H1 (cell line): Measurements from ENCODE around the gene ARHGDIG. TPM values are rescaled to one million over a fixed set of nuclear protein-coding genes. Genes with fewer than 3 reads are reported as not detected.

Source experiments
- CHD7 ChIP-seq: fragments of 300-600 bp; sonication (generic); IDR thresholded peaks from 2 replicates; pipeline ENCODE4 v1.7.1; 2012; ENCODE audit warnings: low read length, moderate library complexity, mild to moderate bottlenecking, inconsistent platforms; ENCODE audit not compliant: insufficient replicate concordance
- JUND ChIP-seq: IDR thresholded peaks from 2 replicates; pipeline ENCODE4 v1.6.1; 2011; ENCODE audit warnings: mild to moderate bottlenecking, improper control_type of control experiment, low read length
- KDM1A ChIP-seq: fragments of 200-600, 300-600 bp; sonication (generic); IDR thresholded peaks from 2 replicates; pipeline ENCODE4 v1.7.1; 2016; ENCODE audit warnings: mild to moderate bottlenecking, low read length, borderline replicate concordance
- NANOG ChIP-seq: IDR thresholded peaks from 2 replicates; pipeline ENCODE4 v1.6.1; 2011; ENCODE audit warnings: low read length, low read depth, mild to moderate bottlenecking, inconsistent platforms; ENCODE audit not compliant: insufficient read depth, poor library complexity, severe bottlenecking
- POLR2A ChIP-seq, 2 experiments: IDR thresholded peaks; 1 replicate in 1 of 2; 2 replicates in 1 of 2; pipeline ENCODE4 v1.6.1; 2011; ENCODE audit warnings: low read depth in 2 of 2, low read length in 2 of 2, mild to moderate bottlenecking in 2 of 2; ENCODE audit errors: control extremely low read depth in 1 of 2
- RXRA ChIP-seq: IDR thresholded peaks from 2 replicates; pipeline ENCODE4 v1.6.1; 2011; ENCODE audit warnings: low read depth, mild to moderate bottlenecking, low read length, moderate library complexity; ENCODE audit not compliant: insufficient read depth
- SAP30 ChIP-seq: fragments of 300-600 bp; sonication (generic); IDR thresholded peaks from 2 replicates; pipeline ENCODE4 v1.7.1; 2012; ENCODE audit warnings: low read length, moderate library complexity, mild to moderate bottlenecking, inconsistent platforms; ENCODE audit not compliant: insufficient read depth, insufficient replicate concordance
- SP1 ChIP-seq: IDR thresholded peaks from 2 replicates; pipeline ENCODE4 v1.6.1; 2011; ENCODE audit warnings: low read depth, low read length
- TAF1 ChIP-seq: IDR thresholded peaks from 2 replicates; pipeline ENCODE4 v1.6.1; 2011; ENCODE audit warnings: mild to moderate bottlenecking, low read depth, low read length
- TAF7 ChIP-seq: optimal IDR thresholded peaks from 2 replicates; pipeline ENCODE3; 2011; ENCODE audit warnings: low read depth, mild to moderate bottlenecking, inconsistent platforms, low read length, moderate library complexity, borderline replicate concordance
- polyA plus RNA-seq, 7 experiments: library from polyadenylated mRNA; depleted of rRNA in 3 of 7; stranded (reverse) in 5 of 7; unstranded in 2 of 7; fragments of >200 nt in 5 of 7; fragments of 200-250 nt in 2 of 7; gene quantifications; 1 replicate in 5 of 7; 2 replicates in 1 of 7; 4 replicates in 1 of 7; pipeline versions ENCODE4 v1.2.1 to v1.2.3, GENCODE V29; 2011 to 2013; ENCODE audit warnings: missing spikeins in 2 of 7, mixed read lengths in 2 of 7
- total RNA-seq: library from RNA; stranded (reverse); fragmentation: NEBNext Ultra II Directional; extraction: Animal tissue kit (Norgen Biotek cat#: 25700); gene quantifications from 2 replicates; pipeline ENCODE4 v1.2.1, GENCODE V29; 2021

ARHGDIG gene
- total and polyA plus RNA-seq, 2 of the 8 experiments (the other 6 are each of a cell fraction or from before 2014, with no cell fraction given) = 1.2 to 2.9 TPM

- TF ChIP-seq KDM1A (no peak), CHD7 (no peak), POLR2A (IDR thresholded peaks at IDR 0.05; ENCODE audit: control extremely low read depth in 1 of 2, low read depth in 2 of 2, low read length in 2 of 2) (peak; percentile 92 to 95), JUND (no peak), NANOG (no peak), SAP30 (peak; percentile 84), RXRA (no peak), SP1 (no peak; the same call in 1 of the 2 replicates), TAF7 (peak; percentile 86), TAF1 (peak; percentile 79)
Measured at GRCh38 chr16:234468-235305, 45.7 kb upstream of the ARHGDIG start, which contains the start of gene FAM234A (continued).
